ENCODE data around the gene MCUR1.
"Not testable (repeated sequence)": the region's sequence is repeated elsewhere in the genome, so short reads cannot be mapped to it uniquely, and the experiment has no call there.

MCUR1 gene

DNA sequence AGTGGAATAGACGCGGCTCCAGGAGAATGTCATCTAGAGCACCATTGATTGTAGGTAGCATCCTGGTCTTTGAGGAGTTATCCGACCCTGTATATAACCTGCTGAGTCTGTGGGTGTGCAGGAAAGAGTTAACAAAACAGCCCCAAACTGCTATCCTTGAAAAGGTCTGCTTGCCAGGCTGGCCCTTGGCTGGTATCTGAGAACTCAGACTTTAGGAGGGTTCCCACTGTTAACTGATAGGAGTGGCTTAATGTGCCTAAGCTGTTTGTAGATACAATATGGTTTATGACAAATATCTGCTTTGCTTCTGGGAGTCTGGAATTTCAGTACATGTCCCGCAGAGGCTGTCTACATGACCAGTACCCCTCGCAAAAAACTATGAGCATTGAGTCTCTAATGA lies 27.6 kb upstream of the MCUR1 start:
- in situ Hi-C loops (cut with MboI; ENCODE audit: low sequenced_read_pairs) = no loop called here
- no peak for DNase-seq (ENCODE audit: low spot score in 2 of 2)
- H3K36me3 ChIP-seq (replicated peaks) = no peaks in the 10 kb centered on the region
- H3K27me3 ChIP-seq (ENCODE audit: low read depth) = no peaks in the 10 kb centered on the region
- no peak overlapping the region for H3K4me3 ChIP-seq
- H3K9me3 ChIP-seq = no peaks in the 10 kb centered on the region
- H3K4me1 ChIP-seq = peaks cover 5% of the 10 kb centered on the region

- Histone ChIP-seq H3K36me3 (replicated peaks) (no peaks in the 10 kb centered on the region), H3K4me1 (no peaks in the 10 kb centered on the region), H3K27me3 (ENCODE audit: low read depth) (no peaks in the 10 kb centered on the region), H3K9me3 (no peaks in the 10 kb centered on the region), H3K4me3 (no peak overlapping the region)
- no peak for DNase-seq (ENCODE audit: low spot score in 2 of 2)
- in situ Hi-C loops (cut with MboI; ENCODE audit: low sequenced_read_pairs) = no loop called here
Measured at GRCh38 chr6:13838616-13839015, 24.3 kb upstream of the MCUR1 start.

GRCh38 chr6:13836170-13836569 lies 21.8 kb upstream of the MCUR1 start:
- Histone ChIP-seq H3K36me3 (replicated peaks) (no peaks in the 10 kb centered on the region), H3K9me3 (no peaks in the 10 kb centered on the region), H3K27me3 (ENCODE audit: low read depth) (no peaks in the 10 kb centered on the region), H3K4me3 (no peak overlapping the region), H3K4me1 (no peaks in the 10 kb centered on the region)
- in situ Hi-C loops (cut with MboI; ENCODE audit: low sequenced_read_pairs) = no loop called here
- DNase-seq (ENCODE audit: low spot score in 2 of 2) = no peak

GRCh38 chr6:13834790-13835189 lies 20.4 kb upstream of the MCUR1 start:
- no peak overlapping the region for H3K4me3 ChIP-seq
- DNase-seq (ENCODE audit: low spot score in 2 of 2) = no peak
- no peaks in the 10 kb centered on the region for H3K36me3 ChIP-seq (replicated peaks)
- in situ Hi-C loops (cut with MboI; ENCODE audit: low sequenced_read_pairs) = no loop called here
- no peaks in the 10 kb centered on the region for H3K27me3 ChIP-seq (ENCODE audit: low read depth)
- 0 out of 2 replicates have a peak, but pooled peaks cover 1% of the 10 kb centered on the region for H3K9me3 ChIP-seq
- no peaks in the 10 kb centered on the region for H3K4me1 ChIP-seq

- H3K36me3 ChIP-seq (replicated peaks); in situ Hi-C loops (cut with MboI; ENCODE audit: low sequenced_read_pairs); H3K4me1 ChIP-seq; H3K4me3 ChIP-seq; DNase-seq (ENCODE audit: low spot score in 2 of 2); H3K9me3 ChIP-seq; H3K27me3 ChIP-seq (ENCODE audit: low read depth): not testable (repeated sequence)
Measured at GRCh38 chr6:13834018-13834417, 19.7 kb upstream of the MCUR1 start.

- DNase-seq (ENCODE audit: low spot score in 2 of 2) = no peak
- Histone ChIP-seq H3K36me3 (replicated peaks) (no peaks in the 10 kb centered on the region), H3K9me3 (0 out of 2 replicates have a peak, but pooled peaks cover 2% of the 10 kb centered on the region), H3K27me3 (ENCODE audit: low read depth) (no peaks in the 10 kb centered on the region), H3K4me3 (no peak overlapping the region), H3K4me1 (no peaks in the 10 kb centered on the region)
- in situ Hi-C loops (cut with MboI; ENCODE audit: low sequenced_read_pairs) = no loop called here
Measured at GRCh38 chr6:13832778-13833177, 18.4 kb upstream of the MCUR1 start.

- DNase-seq (ENCODE audit: low spot score in 2 of 2) = no peak
- Histone ChIP-seq H3K4me3 (no peak overlapping the region), H3K4me1 (no peaks in the 10 kb centered on the region), H3K9me3 (0 out of 2 replicates have a peak, but pooled peaks cover 2% of the 10 kb centered on the region), H3K36me3 (replicated peaks) (no peaks in the 10 kb centered on the region), H3K27me3 (ENCODE audit: low read depth) (no peaks in the 10 kb centered on the region)
- in situ Hi-C loops (cut with MboI; ENCODE audit: low sequenced_read_pairs) = no loop called here
Measured at GRCh38 chr6:13831615-13832014, 17.3 kb upstream of the MCUR1 start.

GRCh38 chr6:13830803-13831202 lies 16.4 kb upstream of the MCUR1 start:
- no peak for DNase-seq (ENCODE audit: low spot score in 2 of 2)
- Histone ChIP-seq H3K27me3 (ENCODE audit: low read depth) (no peaks in the 10 kb centered on the region), H3K4me1 (no peaks in the 10 kb centered on the region), H3K36me3 (replicated peaks) (no peaks in the 10 kb centered on the region), H3K4me3 (no peak overlapping the region), H3K9me3 (0 out of 2 replicates have a peak, but pooled peaks cover 2% of the 10 kb centered on the region)
- in situ Hi-C loops (cut with MboI; ENCODE audit: low sequenced_read_pairs) = no loop called here

DNA sequence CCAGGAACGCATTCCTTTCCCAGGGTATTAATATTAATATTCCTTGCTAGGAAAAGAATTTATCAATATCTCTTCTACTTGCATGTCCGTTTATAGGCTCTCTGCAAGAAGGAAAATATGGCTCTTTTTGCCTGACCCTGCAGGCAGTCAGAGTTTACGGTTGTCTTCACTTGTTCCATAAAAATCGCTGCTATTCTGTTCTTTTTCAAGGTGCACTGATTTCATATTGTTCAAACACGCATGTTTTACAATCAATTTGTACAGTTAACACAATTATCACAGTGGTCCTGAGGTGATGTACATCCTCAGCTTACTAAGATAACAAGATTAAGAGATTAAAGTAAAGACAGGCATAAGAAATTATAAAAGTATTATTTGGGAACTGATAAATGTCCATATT lies 15.1 kb upstream of the MCUR1 start:
- not testable (repeated sequence) for DNase-seq (ENCODE audit: low spot score in 2 of 2)

DNA sequence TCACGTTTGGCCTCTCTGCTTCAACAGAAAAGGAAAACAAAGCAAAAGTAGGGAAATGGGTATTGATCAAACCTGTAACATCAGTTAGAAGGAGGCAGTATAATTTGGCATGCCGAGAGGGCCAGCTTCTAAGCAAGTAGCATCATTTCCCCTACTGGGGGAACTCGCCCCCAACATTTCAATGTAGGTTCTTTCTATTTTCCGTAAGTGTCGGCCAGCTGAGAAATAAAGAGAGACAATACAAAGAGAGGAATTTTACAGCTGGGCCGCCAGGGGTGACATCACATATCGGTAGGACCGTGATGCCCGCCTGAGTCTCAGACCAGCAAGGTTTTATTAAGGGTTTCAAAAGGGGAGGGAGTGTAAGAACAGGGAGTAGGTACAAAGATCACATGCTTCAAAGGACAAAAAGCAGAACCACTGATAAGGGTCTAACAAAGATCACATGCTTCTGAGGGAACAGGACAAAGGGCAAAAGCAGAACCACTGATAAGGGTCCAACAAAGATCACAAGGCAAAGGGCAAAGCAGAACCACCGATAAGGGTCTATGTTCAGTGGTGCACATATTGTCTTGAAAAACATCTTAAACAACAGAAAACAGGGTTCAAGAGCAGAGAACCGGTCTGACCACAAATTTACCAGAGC lies 14.4 kb upstream of the MCUR1 start:
- H3K9me3 ChIP-seq; H3K4me3 ChIP-seq; H3K4me1 ChIP-seq; H3K36me3 ChIP-seq (replicated peaks); H3K27me3 ChIP-seq (ENCODE audit: low read depth); DNase-seq (ENCODE audit: low spot score in 2 of 2); in situ Hi-C loops (cut with MboI; ENCODE audit: low sequenced_read_pairs): not testable (repeated sequence)

More for the DNA sequence above, 15.1 kb upstream of the MCUR1 start:
- in situ Hi-C loops (cut with MboI; ENCODE audit: low sequenced_read_pairs); H3K27me3 ChIP-seq (ENCODE audit: low read depth); H3K4me3 ChIP-seq; H3K4me1 ChIP-seq; H3K36me3 ChIP-seq (replicated peaks); H3K9me3 ChIP-seq: not testable (repeated sequence)

GRCh38 chr6:13827032-13827431 lies 12.7 kb upstream of the MCUR1 start:
- DNase-seq (ENCODE audit: low spot score in 2 of 2) = no peak
- Histone ChIP-seq H3K36me3 (replicated peaks) (no peaks in the 10 kb centered on the region), H3K27me3 (ENCODE audit: low read depth) (no peaks in the 10 kb centered on the region), H3K4me3 (no peak overlapping the region), H3K4me1 (no peaks in the 10 kb centered on the region), H3K9me3 (0 out of 2 replicates have a peak, but pooled peaks cover 2% of the 10 kb centered on the region)
- in situ Hi-C loops (cut with MboI; ENCODE audit: low sequenced_read_pairs) = no loop called here

DNA sequence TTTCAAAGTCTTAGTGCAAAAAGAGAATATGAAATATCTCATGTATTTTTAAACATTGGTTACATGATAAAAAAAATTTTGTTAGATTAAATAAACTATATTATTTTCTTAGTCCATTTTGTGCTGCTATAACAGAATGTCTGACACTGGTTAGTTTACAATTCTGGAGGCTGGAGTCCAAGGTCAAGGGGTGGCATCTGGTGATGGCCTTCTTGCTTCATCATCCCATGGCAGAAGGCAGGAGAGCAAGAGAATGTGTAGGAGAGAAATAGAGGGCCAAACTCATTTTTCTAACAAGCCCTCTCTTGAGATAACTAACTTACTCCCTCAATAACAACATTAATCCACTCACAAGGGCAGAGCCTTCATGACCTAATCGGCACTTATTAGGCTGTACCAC lies 11.5 kb upstream of the MCUR1 start:
- Histone ChIP-seq H3K36me3 (replicated peaks) (no peaks in the 10 kb centered on the region), H3K27me3 (ENCODE audit: low read depth) (no peaks in the 10 kb centered on the region), H3K9me3 (0 out of 2 replicates have a peak, but pooled peaks cover 2% of the 10 kb centered on the region), H3K4me1 (no peaks in the 10 kb centered on the region), H3K4me3 (no peak overlapping the region)
- no peak for DNase-seq (ENCODE audit: low spot score in 2 of 2)
- in situ Hi-C loops (cut with MboI; ENCODE audit: low sequenced_read_pairs) = no loop called here

- H3K4me1 ChIP-seq = no peaks in the 10 kb centered on the region; the same call in 1 of the 2 replicates
- no peaks in the 10 kb centered on the region for H3K36me3 ChIP-seq (replicated peaks)
- no peak overlapping the region for H3K4me3 ChIP-seq
- H3K9me3 ChIP-seq = no peaks in the 10 kb centered on the region
- in situ Hi-C loops (cut with MboI; ENCODE audit: low sequenced_read_pairs) = no loop called here
- H3K27me3 ChIP-seq (ENCODE audit: low read depth) = no peaks in the 10 kb centered on the region
- DNase-seq (ENCODE audit: low spot score in 2 of 2) = no peak
Measured at GRCh38 chr6:13818341-13818740, 4.0 kb upstream of the MCUR1 start.

- Histone ChIP-seq H3K9me3 (no peaks in the 10 kb centered on the region), H3K27me3 (ENCODE audit: low read depth) (no peaks in the 10 kb centered on the region), H3K4me1 (peaks cover 5% of the 10 kb centered on the region; the same call in 1 of the 2 replicates), H3K4me3 (peak overlapping the region; percentile 78), H3K36me3 (replicated peaks) (no peaks in the 10 kb centered on the region)
- no peak for DNase-seq (ENCODE audit: low spot score in 2 of 2)
- in situ Hi-C loops (cut with MboI; ENCODE audit: low sequenced_read_pairs) = no loop called here
Measured at GRCh38 chr6:13814938-13815575, 700 bp upstream of the MCUR1 start.
